Endothelial cell of coronary artery (primary cell): ENCODE data around the gene SLC46A2. TPM values are rescaled to one million over a fixed set of nuclear protein-coding genes. Genes with fewer than 3 reads are reported as not detected.

Experiments used
- total RNA-seq: library from RNA; depleted of rRNA; stranded (reverse); fragments of >200 nt; gene quantifications from 2 replicates; pipeline ENCODE4 v1.2.3, GENCODE V29; 2014

The SLC46A2 gene
- not detected in 2 replicates for total RNA-seq

DNA sequence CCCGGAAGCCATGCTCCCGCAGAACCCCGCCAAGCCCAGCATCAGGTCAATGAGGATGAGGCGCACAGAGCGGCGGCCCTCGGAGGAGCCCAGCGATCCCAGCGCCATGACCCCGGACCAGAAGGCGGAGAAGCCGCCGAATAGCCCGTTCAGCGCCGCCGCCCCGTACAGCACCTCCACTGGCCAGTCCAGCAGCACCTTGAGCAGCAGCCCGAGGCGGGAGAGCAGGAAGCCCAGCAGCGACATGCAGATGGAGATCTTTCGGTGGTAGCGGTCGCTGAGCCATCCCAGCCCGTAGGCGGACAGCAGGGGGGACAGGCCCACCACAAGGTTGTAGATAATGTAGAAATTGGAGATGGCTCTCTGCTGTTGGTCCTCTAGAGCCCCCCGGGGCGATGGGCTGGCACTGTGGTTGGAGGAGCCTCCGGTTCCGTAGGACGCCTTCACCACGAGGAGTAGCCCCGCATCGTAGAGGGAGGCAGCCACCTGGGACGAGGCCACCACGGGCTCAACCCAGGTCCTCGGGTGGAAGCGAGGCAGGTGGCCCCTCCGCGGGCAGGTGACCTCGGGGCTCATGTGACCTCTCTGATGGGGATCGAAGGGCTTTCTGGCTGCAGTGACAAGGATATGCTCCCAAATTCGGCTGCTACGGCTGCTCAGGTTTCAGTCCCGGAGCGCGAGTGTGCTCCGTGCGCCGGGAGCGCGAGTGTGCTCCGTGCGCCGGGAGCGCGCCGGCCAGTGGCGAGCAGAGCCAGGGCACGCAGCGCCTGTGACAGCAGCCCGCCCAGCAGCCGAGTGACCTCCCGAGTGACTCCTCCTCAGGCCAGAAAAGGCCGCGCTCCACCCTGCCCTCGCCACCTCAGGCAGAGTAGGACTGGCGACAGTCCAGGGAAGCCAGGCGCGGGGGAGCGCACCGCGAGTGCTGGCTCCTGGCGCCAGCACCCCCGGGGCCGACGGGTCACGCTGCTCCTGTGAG is at the start of gene SLC46A2:
Gene SLC46A2, minus strand, starts transcription at position 771 of the 976 bp plus-strand sequence. Its CDS starts 195 bp downstream, at position 576.

Other genes starting within 250 kb of the SLC46A2 start
- gene INIP, start 172.8 kb downstream of the SLC46A2 start, total RNA-seq, result 13.6 and 15.3 TPM in 2 replicates
- gene SNX30, start 140.1 kb downstream of the SLC46A2 start, total RNA-seq, result 5.6 and 5.8 TPM in 2 replicates
- gene ZNF883, start 121.3 kb upstream of the SLC46A2 start, total RNA-seq, result 0.09 and 2.1 TPM in 2 replicates
- gene ZFP37, start 165.8 kb upstream of the SLC46A2 start, total RNA-seq, result 0.63 and 1.4 TPM in 2 replicates